ENCODE measurements around the gene KIF5B. TPM values are rescaled to one million over a fixed set of nuclear protein-coding genes. Genes with fewer than 3 reads are reported as not detected.
"Not testable (repeated sequence)": the region's sequence is repeated elsewhere in the genome, so short reads cannot be mapped to it uniquely, and the experiment has no call there.

The KIF5B gene
- total and polyA plus RNA-seq, 2 donors from 2014 or later, result 26.9 to 77.2 TPM

DNA sequence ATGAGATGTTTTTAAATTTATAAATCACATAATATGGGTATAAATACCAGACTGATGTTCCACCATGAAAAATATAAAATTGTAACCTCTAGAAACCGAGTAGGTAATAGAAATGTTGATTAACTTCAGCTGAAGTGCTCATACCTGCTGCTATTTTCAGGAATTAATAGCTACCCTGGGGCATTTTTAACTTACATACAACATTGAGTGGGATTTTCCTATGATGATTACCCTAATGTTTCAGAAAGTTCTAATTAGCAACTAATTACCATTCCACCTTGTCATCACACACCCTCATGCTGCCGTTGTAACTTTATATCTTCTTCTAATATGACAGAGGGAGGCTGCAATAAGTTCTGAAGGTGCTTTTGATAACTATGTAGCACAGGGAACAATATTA is 74.1 kb downstream of the KIF5B start:
- Histone ChIP-seq H3K9me3 (ENCODE audit: control insufficient read depth in 2 of 3, insufficient read depth in 1 of 3, low read length in 3 of 3) (no peaks in the 10 kb centered on the region), H3K27ac (ENCODE audit: low read depth in 2 of 2, low read length in 2 of 2) (no peak overlapping the region), H3K36me3 (ENCODE audit: control insufficient read depth in 2 of 3, insufficient read depth in 3 of 3, low read length in 3 of 3) (no peaks in the 10 kb centered on the region), H3K27me3 (ENCODE audit: control insufficient read depth, insufficient read depth, low read length) (no peaks in the 10 kb centered on the region), H3K9ac (ENCODE audit: low read length in 3 of 3) (no peak overlapping the region), H3K4me1 (ENCODE audit: control insufficient read depth in 2 of 3, insufficient read depth in 2 of 3, low read depth in 1 of 3, low read length in 3 of 3) (peaks cover 0 to 2% (median 0%) of the 10 kb centered on the region in 3 donors), H3K4me3 (ENCODE audit: low read length in 3 of 3) (no peak overlapping the region)
- intact Hi-C loops (cut with DNase I), result no loop called here
- FAIRE-seq, result no peak
- no peak for TF ChIP-seq CTCF (IDR thresholded peaks at IDR 0.05; ENCODE audit: borderline replicate concordance, extremely low read depth, insufficient read depth)
- no peak for DNase-seq

DNA sequence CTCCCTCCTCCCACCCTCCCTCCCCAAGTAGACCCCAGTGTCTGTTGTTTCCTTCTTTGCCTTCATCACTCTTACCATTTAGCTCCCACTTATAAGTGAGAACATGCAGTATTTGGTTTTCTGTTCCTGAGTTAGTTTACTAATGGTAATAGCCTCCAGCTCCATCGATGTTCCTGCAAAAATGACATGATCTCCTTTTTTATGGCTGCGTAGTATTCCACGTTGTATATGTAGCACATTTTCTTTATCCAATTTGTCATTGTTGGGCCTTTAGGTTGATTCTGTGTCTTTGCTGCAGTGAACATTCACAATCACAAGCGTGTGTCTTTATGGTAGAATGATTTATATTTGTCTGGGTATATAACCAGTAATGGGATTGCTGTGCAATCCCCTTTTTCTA is 75.8 kb downstream of the KIF5B start:
- Histone ChIP-seq H3K4me3 (ENCODE audit: low read length in 3 of 3) (no peak overlapping the region), H3K27me3 (ENCODE audit: control insufficient read depth, insufficient read depth, low read length) (no peaks in the 10 kb centered on the region), H3K4me1 (ENCODE audit: control insufficient read depth in 2 of 3, insufficient read depth in 2 of 3, low read depth in 1 of 3, low read length in 3 of 3) (peaks cover 0 to 2% (median 0%) of the 10 kb centered on the region in 3 donors), H3K9ac (ENCODE audit: low read length in 3 of 3) (no peak overlapping the region), H3K9me3 (ENCODE audit: control insufficient read depth in 2 of 3, insufficient read depth in 1 of 3, low read length in 3 of 3) (no peaks in the 10 kb centered on the region), H3K27ac (ENCODE audit: low read depth in 2 of 2, low read length in 2 of 2) (no peak overlapping the region), H3K36me3 (ENCODE audit: control insufficient read depth in 2 of 3, insufficient read depth in 3 of 3, low read length in 3 of 3) (no peaks in the 10 kb centered on the region)
- FAIRE-seq, result no peak
- intact Hi-C loops (cut with DNase I), result no loop called here
- DNase-seq, result no peak
- no peak for TF ChIP-seq CTCF (IDR thresholded peaks at IDR 0.05; ENCODE audit: borderline replicate concordance, extremely low read depth, insufficient read depth)

DNA sequence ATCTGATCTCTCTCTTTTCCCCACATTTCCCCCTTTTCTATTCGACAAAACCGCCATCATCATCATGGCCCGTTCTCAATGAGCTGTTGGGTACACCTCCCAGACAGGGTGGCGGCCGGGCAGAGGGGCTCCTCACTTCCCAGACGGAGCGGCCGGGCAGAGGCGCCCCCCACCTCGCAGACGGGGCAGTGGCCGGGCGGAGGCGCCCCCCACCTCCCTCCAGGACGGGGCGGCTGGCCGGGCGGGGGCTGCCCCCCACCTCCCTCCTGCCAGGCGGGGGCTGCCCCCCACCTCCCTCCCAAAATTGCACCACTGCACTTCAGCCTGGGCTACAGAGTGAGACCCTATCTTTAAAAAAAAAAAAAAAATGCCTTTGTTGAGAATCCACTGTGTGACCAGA is 77.2 kb downstream of the KIF5B start:
- intact Hi-C loops (cut with DNase I); H3K27me3 ChIP-seq (ENCODE audit: control insufficient read depth, insufficient read depth, low read length); H3K9me3 ChIP-seq (ENCODE audit: control insufficient read depth in 2 of 3, insufficient read depth in 1 of 3, low read length in 3 of 3); H3K27ac ChIP-seq (ENCODE audit: low read depth in 2 of 2, low read length in 2 of 2); H3K4me3 ChIP-seq (ENCODE audit: low read length in 3 of 3); H3K9ac ChIP-seq (ENCODE audit: low read length in 3 of 3); DNase-seq; H3K36me3 ChIP-seq (ENCODE audit: control insufficient read depth in 2 of 3, insufficient read depth in 3 of 3, low read length in 3 of 3); H3K4me1 ChIP-seq (ENCODE audit: control insufficient read depth in 2 of 3, insufficient read depth in 2 of 3, low read depth in 1 of 3, low read length in 3 of 3); FAIRE-seq: not testable (repeated sequence)

DNA sequence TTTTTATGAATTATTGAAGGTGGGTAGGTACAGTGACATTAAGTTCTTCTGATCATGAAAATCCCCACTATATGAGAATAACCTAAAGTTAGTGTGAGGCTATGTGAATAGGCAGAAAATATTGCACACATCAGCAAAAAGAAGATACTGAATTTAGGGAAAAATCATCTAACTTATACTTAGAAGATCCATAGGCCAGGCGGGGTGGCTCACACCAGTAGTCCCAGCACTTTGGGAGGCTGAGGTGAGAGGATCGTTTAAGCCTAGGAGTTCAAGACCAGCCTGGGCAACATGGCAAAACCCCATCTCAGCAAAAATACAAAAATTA is 78.1 kb downstream of the KIF5B start:
- intact Hi-C loops (cut with DNase I), result no loop called here
- H3K27ac ChIP-seq (ENCODE audit: low read depth in 2 of 2, low read length in 2 of 2), result no peak overlapping the region
- peaks cover 0 to 2% (median 0%) of the 10 kb centered on the region in 3 donors for H3K4me1 ChIP-seq (ENCODE audit: control insufficient read depth in 2 of 3, insufficient read depth in 2 of 3, low read depth in 1 of 3, low read length in 3 of 3)
- no peak for TF ChIP-seq CTCF (IDR thresholded peaks at IDR 0.05; ENCODE audit: borderline replicate concordance, extremely low read depth, insufficient read depth)
- DNase-seq (no peak), FAIRE-seq (no peak)
- no peaks in the 10 kb centered on the region for H3K36me3 ChIP-seq (ENCODE audit: control insufficient read depth in 2 of 3, insufficient read depth in 3 of 3, low read length in 3 of 3)
- H3K27me3 ChIP-seq (ENCODE audit: control insufficient read depth, insufficient read depth, low read length), result no peaks in the 10 kb centered on the region
- no peak overlapping the region for H3K9ac ChIP-seq (ENCODE audit: low read length in 3 of 3)
- H3K9me3 ChIP-seq (ENCODE audit: control insufficient read depth in 2 of 3, insufficient read depth in 1 of 3, low read length in 3 of 3), result no peaks in the 10 kb centered on the region
- H3K4me3 ChIP-seq (ENCODE audit: low read length in 3 of 3), result no peak overlapping the region
